NCI-H82 treated with DMSO at 0.1 percent for 48 hours (cell line): ENCODE results near the gene SERPINB1.
"Not testable (repeated sequence)": the region's sequence is repeated elsewhere in the genome, so short reads cannot be mapped to it uniquely, and the experiment has no call there.

Experiments used
- DNase-seq: peaks from one replicate; lab custom pipeline; 2025; ENCODE audit not compliant: unreplicated experiment; lab: John Stamatoyannopoulos, UW

Gene SERPINB1

DNA sequence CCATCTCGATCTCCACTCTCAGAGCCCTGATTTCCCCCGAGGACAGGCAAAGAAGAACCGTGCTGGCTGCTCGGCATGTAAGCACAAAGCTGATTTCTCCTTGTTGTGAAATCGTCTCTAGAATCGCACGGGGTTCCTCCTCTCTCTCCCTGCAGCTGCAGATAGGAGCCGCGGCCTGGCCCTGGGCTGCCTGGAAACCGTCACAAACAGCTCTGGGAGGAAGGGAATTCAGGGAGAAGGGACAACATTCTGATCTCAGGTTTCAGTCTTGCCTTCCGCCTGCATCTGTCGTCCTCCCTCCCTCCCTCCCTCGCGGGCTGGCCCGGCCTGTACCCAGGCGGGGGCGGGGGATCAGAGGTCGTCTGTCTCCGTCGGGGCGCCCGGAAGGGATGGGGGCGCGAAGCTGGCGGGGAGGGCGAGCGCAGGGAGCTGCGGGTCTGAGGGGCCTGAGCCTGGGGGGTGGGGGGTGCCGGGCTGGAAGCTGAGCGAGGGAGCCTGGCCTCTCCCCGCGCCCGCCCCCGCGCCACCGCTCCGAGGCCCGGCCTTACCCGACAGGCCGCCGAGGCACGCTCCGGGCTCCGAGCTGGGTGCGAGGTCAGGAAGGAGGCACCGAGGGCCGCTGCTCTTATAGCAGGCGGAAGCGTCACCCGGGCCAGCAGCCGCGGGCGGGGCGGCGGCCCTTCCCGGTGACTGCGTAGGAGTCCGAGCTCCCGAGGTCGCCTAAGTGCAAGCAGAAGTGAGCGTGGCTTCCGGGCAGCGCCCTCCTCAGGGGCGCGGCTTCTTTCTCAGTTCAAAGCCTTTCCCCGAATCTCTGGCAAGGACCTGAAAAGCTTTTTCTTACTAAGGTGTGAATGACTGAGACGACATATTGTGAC, at the start of gene SERPINB1:
Gene SERPINB1, minus strand, starts transcription at position 600 of the 875 bp plus-strand sequence. CDS start 1,277 bp downstream, outside the sequence.
- peak; percentile 69 for DNase-seq

DNA sequence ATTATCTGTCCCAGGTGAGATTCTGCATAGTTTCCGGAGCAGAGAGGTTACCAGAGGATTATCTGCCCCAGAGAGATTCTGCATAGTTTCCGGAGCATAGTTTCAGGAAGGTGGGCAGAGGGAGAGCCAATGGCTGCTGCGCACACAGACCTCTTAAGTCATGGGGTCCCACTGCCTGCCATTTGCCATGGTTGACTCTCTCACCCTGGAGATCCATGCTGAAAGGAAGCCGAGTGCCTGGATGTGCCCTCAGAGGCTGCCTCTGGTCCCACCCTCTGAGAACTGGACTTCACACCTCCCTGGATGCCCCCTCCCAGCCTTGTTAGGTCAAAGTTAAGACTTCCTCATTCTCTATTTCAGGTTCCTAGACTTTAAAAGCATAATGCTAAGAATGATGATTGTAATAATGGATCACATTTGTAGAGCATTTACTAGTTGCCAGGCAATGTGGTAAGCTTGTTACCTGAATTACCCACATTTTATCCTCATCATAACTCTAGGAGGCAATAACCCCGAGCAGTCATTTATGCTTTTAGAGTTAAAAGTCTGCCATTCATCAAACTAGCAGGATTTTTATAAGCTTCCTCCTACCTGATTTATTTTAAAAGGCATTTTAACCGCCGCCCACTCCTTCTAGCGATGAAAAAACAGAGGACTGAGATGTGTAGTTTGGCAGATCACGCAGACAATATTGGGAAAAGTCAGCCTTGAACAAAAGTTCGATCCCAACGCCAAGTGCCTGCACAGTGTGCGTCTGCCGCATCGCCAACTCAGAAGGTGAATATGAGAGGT, 49.5 kb upstream of the SERPINB1 start:
- no peak for DNase-seq

DNA sequence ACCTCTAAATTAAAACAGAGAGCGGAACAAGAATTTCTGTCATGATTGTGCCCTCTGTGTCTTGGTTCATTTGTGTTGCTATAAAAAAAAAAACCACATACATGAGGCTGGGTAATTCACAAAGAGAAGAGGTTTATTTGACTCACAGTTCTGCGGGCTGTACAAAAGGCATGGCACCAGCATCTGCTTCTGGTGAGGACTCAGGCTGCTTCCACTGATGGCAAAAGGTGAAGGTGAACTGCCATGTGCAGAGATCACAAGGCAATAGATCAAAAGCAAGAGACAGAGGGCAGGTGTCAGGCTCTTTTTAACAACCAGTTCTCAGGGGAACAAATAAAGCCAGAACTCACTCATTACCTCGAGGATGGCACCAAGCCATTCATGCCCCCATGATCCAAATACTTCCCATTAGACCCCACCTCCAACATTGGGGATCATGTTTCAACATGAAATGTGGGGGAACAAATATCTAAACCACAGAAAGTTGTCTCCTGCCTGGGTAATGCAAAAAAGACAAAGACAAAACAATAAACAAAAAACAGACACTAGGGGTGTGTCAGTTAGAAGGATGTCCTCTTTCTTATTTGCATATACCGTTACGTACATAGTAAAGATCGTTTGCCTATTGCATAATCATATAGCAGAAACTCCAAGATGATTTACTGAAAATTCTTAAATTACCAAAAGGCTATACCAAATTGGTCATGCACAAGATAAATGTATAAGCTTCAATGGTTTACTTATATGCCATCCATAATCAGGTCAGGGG, 44.5 kb upstream of the SERPINB1 start:
- no peak for DNase-seq

DNA sequence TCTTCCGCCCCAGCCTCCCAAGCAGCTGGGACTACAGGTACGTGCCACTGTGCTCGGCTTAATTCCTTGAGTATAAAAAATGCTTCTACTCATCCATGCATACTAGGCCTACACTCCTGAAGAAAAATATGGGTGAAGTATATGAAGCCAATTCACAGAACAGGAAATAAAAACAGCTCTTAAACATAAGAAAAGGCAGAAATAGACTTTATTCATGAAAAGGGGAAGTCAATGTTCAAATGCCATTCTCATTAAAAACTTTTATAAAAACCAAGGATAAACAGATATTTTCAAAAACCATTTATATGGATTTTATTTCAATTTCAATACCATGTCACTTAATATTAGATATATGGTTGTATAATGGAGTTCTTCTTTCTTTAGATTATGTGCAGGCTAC, 43.1 kb upstream of the SERPINB1 start:
- DNase-seq, result no peak

DNA sequence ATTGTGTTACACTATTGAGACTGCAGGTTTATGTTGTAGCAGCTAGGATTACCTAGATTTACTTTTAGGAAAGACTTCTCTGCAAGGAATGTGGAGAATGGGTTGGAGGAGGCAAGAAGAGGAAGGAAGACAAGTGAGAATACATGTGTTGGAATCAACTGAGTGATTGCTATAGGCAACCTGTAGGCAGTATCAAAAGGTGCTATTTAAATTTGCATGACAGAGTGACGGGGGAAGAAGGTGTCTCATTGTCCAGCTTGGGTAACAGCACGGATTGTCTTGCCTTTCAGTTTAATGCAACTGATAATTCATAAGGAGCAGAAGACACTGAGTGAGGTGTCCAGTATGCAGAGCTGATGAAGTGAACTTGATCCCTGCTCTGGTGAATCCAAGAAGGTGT, 42.0 kb upstream of the SERPINB1 start:
- no peak for DNase-seq

DNA sequence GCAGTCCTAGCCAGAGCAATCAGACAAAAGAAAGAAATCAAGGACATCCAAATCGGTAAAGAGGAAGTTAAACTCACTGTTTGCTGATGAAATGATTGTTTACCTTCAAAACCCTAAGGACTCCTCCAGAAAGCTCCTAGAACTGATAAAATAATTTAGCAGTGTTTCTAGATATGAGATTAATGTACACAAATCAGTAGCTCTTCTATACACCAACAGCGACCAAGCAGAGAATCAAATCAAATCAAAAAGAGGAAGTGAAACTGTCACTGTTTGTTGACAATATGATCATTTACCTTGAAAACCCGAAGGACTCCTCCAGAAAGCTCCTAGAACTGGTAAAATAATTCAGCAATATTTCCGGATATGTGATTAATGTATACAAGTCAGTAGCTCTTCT, 39.8 kb upstream of the SERPINB1 start:
- no peak for DNase-seq

GRCh38 chr6:2880156-2880555, 38.5 kb upstream of the SERPINB1 start:
- DNase-seq, result not testable (repeated sequence)

DNA sequence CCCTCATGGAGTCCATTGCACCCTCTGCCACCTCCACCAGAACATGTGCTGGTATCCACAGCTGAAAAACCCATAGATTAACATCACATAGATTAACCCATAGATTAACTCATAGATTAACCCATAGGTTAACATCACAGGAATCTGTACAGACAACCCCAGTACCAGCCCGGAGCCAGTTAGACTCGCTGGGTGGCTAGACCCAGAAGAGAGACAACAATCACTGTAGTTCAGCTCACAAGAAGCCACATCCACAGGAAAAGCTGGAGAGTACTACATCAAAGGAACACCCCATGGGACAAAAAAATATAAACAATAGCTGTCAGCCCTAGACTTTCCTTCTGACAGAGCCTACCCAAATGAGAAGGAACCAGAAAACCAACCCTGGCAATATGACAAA, 36.3 kb upstream of the SERPINB1 start:
- DNase-seq, result no peak

GRCh38 chr6:2877057-2877882, 35.6 kb upstream of the SERPINB1 start:
- no peak for DNase-seq

DNA sequence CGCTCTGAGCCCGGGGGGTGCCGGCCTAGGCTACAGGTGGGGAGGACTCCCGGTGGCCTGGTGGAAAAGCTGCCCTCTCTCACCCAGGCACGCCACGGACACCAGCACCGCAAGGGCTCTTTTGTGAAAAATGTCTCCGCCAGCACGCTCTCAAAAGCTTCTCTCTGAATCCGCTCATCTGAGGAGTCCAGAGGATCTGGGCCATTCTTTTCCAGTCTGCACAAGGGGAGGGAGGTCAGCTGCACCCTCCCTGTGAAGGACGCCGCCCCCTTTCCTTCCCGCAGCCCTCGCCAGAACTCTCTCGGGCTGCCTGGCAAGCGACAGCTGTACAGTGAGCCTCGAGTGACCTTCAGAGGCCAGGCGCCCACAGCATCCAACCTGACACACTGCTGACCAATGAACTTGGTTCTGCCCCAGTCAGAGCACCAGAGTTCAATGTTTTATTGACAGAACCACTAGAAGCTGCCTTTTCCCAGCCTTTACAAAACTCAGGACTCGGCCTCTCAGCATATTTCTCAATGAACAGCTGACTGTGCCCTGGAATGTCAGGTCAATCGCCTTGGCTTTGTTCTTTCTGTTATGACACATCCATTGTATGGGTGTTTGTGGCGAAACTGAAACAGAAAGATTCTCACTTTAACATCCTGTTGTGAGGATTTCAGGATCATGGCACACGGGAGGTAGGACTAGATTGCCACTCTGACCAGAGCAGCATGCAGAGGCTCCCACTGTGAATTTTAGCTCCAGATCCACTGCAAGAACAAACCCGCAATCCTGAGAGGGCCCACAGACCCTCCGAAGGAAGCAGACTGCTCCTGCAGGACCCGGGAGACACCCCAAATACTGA, 34.8 kb upstream of the SERPINB1 start:
- no peak for DNase-seq

DNA sequence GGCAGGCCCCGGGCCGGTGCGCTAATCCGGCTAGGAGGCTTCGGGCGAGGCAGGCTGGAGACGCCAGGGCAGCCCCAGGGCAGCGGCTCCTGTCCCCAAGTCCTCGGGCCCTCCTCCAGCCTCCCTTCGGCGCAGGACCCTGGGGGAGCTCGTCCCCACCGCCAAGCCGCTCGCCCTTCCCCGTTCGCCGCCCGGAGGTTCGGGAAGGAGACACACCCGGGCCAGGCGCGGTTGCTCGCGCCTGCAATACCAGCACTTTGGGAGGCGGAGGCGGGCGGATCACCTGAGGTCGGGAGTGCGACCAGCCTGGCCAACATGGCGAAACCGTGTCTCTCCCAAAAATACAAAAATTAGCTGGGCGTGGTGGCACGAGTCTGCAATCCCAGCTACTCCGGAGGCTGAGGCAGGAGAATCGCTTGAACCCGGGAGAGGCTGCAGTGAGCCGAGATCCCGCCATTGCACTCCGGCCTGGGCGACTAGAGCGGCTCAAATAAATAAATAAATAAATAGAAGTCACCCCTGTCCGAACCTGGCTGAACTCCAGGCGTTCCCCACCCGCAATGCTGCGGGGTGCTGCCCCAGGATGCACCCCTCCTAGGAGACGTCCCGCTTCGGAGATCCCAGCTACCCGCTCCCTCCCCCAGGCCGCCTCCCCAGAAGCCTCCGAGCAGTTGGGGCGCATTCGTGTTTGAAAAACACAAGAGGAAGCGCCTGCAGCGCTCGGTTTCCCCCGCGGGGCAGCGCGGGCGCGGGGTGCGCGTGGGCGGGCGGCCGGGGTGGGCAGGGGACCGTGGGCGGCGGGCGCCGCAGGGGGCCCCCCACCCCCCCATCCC, 33.9 kb upstream of the SERPINB1 start:
- no peak for DNase-seq

DNA sequence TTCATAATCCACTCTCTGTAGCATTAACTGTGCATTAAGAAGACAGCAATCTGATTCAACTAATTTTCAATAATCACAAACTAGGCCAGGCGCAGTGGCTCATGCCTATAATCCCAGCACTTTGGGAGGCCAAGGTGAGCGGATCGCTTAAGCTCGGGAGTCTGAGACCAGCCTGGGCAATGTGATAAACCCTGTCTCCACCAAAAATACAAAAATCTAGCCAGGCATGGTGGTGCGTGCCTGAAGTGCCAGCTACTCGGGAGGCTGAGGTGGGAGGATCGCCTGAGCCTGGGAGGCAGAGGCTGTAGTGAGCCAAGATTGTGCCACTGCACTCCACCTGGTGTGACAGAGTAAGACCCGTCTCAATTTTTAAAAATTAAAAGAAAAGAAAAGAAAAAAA, 32.0 kb upstream of the SERPINB1 start:
- DNase-seq, result no peak

DNA sequence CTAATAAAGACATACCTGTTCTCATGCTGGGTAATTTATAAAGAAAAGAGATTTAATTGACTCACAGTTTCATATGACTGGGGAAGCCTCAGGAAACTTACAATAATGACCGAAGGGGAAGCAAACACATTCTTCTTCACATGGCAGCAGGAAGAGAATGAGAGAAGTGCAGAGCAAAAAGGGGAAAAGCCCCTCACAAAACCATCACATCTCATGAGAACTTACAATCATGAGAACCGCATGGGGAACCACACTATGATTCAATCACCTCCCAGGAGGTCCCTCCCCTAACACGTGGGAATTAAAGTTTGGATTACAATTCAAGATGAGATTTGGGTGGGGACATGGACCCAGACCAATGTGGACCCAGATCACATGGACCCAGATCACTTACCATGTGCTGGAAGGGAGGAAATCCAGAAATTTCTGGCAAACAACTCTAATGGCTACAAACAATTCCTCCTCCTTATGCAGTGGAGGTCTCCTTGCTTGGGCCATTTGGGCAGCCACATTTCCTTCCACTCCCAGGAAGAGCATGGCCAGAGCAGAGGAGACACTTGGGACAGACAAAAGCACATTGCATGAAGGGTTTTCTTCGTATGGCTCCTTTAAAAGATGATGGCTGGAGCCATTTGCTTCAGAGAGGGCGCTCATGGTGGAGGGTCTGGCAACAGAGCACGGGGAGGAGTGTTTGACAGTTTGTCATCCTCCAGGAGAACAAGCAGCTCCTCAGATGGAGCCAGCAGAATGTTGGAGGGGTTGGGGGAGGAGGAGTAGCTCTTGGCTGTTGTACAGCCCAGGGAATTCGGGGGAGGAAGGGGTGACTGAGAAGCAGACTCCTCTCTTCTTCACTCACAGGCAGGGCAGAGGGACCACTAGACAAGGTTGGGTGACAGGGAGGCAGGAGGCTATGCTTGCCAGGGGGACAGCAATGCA, 31.0 kb upstream of the SERPINB1 start:
- DNase-seq, result no peak

DNA sequence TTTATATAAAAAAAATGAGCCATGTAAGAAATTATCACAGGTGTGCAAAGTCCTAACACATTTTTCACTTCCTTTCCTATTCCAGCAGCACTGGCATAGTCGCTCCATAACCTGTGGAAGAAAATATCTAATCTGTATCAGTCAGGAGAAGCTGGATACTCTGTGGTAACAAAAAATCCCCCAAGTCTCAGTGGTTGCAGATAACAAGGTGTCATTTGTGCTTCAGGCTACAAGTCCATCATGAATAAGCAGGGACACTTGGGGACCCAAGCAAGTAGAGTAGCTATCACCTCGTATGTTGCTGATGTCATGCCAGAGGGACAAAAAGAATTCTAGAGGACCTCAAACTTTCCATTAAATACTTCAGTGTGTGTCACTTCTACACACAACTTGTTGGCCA, 30.3 kb upstream of the SERPINB1 start:
- DNase-seq, result no peak

DNA sequence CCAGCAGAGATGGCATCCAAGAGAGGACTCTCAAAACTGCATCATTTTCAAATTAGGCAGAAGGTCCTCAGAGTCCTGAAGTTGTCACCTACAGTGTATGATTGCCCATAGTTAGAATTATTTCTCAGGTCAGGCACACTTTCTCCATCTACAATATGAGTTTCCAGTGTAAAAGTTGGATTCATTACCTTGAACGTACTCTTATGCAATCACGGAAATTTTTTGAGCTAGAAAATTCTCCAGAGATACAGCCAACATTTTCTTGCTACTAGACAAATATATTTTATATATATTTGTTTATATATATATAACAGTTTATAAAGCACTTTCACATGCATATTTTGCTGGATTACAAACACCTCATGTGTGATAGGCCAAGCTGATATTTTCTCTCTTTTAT, 29.4 kb upstream of the SERPINB1 start:
- DNase-seq, result no peak

DNA sequence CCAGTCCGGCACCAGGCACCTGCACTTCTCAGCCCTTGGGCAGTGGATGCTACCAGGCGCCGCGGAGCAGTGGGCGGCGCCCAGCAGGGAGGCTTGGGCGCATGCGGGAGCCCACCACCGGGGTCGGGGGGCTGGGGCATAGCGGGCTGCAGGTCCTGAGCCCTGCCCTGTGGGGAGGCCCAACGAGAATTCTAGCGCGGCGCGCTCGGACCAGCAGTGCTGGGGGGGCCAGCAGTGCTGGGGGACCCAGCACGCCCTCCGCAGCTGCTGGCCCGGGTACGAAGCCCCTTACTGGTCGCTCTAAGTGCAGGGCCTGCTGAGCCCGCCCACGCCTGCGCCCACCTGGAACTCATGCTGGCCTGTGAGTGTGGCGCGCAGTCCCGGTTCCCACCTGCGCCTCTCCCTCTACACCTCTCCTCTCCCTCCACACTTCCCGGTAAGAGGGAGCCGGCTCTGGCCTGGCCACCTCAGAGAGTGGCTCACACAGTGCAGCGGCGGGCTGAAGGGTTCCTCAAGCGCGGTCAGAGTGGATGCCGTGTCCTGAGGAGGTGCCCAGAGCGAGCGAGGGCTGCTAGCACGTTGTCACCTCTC, 28.5 kb upstream of the SERPINB1 start:
- no peak for DNase-seq

DNA sequence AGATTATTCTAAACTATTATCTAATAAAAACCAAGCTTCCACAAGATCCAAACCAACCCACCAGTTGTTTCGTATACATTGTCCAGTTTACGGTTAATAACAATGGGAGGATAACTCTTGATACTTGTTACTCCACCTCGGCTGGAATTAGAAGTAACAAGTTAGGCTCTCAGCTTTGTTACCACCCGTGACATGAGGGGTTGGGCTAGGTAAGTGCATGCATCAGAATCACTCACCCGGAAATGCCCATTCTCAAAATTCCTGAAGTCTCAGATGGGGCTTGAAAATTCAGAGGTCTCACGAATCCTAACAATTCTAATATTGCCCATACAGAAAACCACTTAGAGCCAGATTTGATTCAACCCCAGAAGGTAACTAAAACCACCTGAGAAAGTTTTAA, 27.0 kb upstream of the SERPINB1 start:
- DNase-seq, result no peak
